ENCODE results near the gene CD8A.
"Not testable (repeated sequence)": the region's sequence is repeated elsewhere in the genome, so short reads cannot be mapped to it uniquely, and the experiment has no call there.

Gene CD8A

GRCh38 chr2:86775338-86775737 is 15.4 kb downstream of the CD8A start:
- no peak for DNase-seq

DNA sequence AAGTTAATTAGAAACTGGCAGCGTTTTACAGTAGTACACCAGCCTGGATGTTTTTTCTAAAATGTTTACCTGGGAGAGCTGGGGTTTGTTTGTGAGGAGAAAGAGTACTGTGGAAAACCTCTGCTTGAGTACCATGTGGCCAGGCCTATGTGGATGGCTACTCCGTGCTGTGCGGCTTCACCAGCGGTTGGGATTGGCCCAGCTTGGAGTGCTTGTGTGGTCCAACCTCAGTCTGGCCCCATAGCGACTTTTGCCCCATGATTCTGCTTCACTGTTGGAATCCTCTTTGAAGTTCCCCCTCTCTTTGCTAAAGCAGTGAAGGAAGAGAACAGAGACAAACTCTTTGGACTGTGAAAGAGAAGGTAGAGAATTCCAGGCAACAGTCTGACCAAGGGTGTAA is 15.9 kb downstream of the CD8A start:
- no peak for DNase-seq

DNA sequence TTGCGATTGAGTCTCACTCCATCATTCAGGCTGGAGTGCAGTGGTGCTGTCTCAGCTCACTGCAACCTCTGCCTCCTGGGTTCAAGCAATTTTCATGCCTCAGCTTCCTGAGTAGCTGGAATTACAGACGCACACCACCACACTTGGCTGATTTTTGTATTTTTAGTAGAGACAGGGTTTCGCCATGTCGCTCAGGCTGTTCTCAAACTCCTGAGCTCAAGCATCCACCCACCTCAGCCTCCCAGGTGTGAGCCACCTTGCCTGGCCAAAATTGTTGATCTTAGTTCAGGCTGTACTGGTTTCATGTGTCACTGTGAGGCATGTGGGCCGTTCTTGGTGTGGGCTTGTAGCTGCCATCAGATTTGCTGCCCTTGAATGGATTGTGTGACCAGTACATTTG is 18.1 kb downstream of the CD8A start:
- DNase-seq: no peak

GRCh38 chr2:86770816-86771301 is 19.9 kb downstream of the CD8A start:
- DNase-seq: no peak

GRCh38 chr2:86769838-86770237 is 20.9 kb downstream of the CD8A start:
- DNase-seq: no peak

DNA sequence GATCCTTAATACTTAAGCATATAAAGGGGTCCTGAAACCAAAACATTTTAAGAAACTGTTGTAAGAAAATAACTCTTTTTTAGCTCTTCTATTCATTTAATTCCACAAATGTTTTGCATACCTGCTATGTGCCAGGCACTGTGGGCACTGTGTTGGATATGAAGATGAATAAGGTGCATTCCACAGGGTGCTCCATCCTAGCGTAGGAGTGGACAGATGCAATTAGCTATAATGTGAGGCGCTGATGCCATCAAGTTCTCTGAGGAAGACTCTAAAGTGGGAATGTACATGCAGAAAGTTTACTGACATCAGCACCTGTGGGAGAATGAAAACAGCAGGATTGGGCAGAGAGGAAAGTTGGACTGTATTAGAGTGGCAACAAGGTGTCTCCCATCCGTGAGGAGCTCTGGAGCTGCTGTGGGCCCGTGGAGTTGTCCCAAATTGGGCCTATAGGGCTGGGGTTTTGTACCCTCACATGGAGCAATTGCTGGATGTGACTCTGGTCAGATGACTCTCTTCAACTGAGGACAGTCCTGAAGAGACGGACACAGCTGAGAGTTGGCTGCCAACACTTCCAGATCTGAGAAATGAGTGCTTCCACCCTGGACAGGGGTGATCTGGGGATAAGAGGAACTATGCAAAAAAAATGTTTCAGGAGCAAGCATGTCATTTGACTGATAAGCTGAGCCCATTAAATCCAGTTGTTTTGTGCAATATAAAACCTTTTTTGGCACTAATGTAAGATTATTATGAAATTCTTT is 22.3 kb downstream of the CD8A start:
- no peak for DNase-seq

GRCh38 chr2:86765310-86765695 is 25.4 kb downstream of the CD8A start:
- DNase-seq: no peak

GRCh38 chr2:86764661-86765309 is 25.9 kb downstream of the CD8A start:
- DNase-seq: peak in 2 of 6 experiments; percentile 41 to 53

DNA sequence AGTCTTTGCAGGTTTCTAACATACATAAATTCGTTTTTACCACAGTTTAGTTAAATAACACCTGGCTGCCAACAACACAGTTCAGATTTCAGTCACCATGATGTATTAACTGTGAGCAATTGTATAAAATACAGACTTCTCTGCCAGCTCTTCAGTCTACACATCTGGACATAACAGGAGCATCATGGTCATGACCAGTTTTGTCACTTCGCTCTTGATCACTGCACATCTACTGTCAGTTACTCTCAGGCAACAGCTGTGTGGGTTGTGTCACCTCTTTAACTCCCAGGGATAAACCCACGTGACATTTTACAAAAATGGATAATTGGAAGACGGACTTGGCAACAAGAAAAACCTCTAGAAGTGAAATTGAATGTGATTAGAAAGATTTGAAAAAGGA is 30.3 kb downstream of the CD8A start:
- no peak for DNase-seq

GRCh38 chr2:86758405-86758804 is 32.3 kb downstream of the CD8A start:
- DNase-seq: no peak

DNA sequence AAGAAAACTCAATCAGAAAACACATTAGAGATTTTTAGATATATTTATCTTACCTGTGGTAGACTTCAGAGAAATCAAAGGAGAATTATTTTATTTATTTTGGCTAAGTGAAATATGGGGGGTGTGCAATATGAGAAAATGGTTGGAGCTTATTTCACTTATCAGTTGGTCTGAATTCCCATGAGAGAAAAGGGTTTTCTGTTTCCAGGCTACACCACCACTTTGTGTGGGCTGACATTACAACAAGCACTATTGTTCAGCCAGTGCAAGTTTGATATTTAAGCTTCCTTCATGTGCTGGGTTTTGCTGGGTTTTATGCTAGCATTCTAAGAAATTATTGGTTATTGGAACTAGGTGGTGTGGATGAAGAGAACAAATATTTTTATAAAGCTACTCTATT is 37.1 kb downstream of the CD8A start:
- DNase-seq: no peak

DNA sequence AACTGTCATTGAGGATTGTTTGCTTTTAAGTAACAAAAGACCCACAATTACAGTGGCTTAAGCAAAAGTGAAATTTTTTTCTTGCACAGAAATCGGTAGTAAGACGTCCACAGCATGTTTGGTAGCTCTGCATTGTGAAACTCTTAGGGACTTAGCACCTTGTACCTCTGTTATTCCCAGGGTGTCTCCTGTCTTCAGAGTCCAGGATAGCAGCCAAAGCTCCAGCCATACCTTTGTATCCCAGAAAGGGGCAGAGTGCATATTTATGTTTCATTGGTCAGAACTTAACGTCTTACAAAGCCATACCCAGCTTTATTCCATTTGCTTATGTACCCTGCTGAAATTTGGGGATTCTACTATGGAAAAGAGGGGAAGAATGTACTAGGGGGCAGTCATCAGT is 37.8 kb downstream of the CD8A start:
- no peak for DNase-seq

- no peak for DNase-seq
Observed at GRCh38 chr2:86751778-86752177, 38.9 kb downstream of the CD8A start.

DNA sequence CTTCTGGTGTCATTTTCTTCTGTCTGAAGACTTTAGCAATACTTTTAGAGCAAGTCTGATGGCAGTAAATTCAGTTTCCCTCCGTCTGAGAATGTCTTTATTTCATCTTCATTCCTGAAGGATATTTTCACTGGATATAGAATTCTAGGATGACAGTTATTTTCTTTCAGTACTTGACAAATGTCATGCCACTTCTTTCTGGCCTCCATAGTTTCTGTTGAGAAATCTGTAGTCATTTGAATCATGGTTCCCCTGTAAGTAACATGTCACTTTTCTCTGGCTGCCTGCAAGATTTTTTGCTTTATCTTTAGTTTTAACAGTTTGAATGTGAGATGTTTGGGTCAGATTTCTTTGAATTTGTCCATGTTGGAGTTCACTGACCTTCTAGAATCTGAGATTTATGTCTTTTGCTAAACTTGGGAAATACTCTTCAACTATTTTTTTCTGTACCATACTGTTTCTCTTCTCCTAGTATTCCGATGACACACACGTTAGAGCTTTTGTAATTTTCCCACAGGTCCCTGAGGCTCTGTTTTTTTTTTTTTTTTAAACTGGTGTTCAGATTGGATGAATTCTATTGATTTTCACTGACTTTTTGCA is 40.4 kb downstream of the CD8A start:
- DNase-seq: no peak

GRCh38 chr2:86747711-86748639 is 42.7 kb downstream of the CD8A start:
- no peak for DNase-seq

DNA sequence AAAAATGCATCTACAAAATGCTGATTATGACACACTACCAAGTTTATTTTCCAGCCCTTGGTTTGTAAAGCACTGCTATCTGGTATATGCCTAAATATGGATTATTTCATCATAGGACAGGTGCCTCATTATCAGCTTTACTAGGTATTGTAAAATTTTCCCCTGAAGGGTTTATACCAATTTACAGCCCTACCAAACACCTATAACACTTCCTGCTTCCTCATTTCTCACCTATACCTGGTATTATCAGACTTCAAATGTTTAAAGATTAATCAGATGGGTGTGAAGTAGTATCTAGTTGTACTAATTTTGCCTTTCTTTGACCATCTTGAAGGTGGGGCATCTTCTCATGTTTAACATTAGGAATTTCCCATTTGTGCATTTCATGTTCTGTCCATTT is 43.8 kb downstream of the CD8A start:
- DNase-seq: no peak

DNA sequence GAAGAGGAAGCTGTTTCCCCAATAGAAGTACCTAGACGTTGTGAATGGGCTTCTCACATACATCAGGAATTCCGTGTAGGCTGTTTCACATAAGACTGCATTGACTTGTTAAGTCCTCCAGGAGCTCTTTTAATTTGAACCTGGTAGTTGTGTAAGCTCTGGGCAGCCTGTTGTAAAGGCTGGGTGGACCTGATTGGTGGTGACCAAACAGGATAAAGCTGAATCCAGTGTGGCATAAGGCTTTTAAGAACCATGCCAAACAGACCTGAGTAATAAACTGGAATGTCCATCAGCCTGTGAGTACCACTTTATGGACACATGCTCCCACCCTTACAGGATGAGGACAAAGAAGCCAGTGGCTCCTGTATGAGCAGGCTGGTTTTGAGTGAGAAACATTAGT is 46.6 kb downstream of the CD8A start:
- DNase-seq: no peak

GRCh38 chr2:86741889-86742498 is 48.7 kb downstream of the CD8A start:
- not testable (repeated sequence) for DNase-seq

DNA sequence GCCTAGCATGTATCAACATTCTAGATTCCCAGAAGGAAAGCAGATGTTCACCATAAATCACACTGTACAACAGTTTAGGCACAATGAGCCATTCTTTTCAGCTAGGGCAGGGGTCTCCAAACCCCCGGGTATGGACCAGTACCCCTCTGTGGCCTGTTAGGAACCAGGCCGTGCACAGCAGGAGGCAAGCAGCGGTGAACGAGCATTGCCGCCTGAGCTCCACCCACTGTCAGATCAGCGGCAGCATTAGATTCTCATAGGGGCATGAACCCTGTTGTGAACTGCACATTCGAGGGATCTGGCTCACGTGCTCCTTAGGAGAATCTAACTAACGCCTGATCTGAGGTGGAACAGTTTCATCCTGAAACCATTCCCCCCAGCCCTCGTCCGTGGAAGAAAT is 50.8 kb downstream of the CD8A start:
- DNase-seq: not testable (repeated sequence)

DNA sequence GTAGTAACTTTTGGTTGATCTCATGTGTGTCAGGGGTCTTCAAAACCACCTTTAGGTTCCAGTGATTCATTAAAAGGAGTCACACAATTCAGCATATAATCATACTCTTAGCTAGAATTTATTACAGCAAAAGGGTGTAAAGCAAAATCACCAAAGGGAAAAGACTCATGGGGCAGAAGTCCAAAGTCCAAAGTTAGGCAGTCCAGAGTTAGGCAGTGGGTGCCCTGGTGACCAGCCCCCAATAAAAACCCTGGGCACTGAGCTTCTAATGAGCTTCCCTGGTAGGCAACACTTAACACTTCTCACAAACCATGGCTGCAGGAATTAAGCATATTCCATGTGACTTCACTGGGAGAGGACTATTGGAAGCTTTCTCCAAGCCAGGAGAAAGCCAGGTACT is 51.2 kb downstream of the CD8A start:
- DNase-seq: not testable (repeated sequence)

GRCh38 chr2:86734896-86735295 is 55.8 kb downstream of the CD8A start:
- DNase-seq: not testable (repeated sequence)

All from stimulated activated naive CD4-positive, alpha-beta T cell (primary cell).